Muscle of arm (tissue), 12 donors: ENCODE results near the gene GCAT. TPM values are rescaled to one million over a fixed set of nuclear protein-coding genes. Genes with fewer than 3 reads are reported as not detected.
A peak's percentile ranks its signal among the peaks of the same experiment; 100 is the strongest.

Experiments
- DNase-seq: peaks from one replicate; pipeline ENCODE4 v3.0.0-alpha.2; 2013
- polyA plus RNA-seq, 12 donors: library from polyadenylated mRNA; unstranded; fragments of 120-200 nt; gene quantifications; one replicate each; pipeline ENCODE4 v1.2.1, GENCODE V29; 2013; ENCODE audit not compliant: insufficient read length in 12 of 12

Gene GCAT
- polyA plus RNA-seq, 12 donors: 3.6 to 6.3 (median 5.2) TPM; not detected in 2

DNA sequence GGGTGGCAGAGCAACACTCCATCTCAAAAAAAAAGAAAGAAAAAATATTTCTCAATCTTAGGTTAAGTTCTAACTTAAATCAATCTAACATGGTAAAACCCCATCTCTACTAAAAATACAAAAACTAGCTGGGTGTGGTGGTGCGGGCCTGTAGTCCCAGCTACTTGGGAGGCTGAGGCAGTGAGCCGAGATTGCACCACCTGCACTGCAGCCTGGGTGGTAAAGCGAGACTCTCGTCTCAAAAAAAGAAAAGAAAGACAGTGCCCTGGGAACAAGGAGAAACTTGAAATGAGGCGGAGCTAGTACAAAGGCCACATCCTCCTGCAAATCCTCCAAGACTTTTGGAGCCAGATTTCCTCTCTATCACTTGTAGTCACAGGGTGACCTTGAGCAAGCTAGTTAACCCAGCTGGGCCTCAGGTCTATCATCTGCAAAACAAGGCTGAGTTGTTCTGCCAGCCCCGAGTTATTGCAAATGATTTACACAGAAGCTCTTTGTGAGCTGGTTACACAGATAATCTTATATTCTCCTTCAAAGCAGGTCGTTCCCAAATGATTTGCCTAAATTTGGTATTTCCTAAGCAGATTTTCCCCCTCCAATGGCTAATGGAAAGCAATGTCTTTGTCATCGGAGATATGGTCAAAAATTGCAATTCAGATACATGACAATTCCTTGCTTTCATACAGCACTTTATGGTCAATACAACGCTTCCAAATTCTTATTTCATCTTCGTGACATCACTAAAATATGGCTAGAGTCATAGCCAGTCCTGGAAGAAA, 34.5 kb downstream of the GCAT start:
- no peak for DNase-seq

DNA sequence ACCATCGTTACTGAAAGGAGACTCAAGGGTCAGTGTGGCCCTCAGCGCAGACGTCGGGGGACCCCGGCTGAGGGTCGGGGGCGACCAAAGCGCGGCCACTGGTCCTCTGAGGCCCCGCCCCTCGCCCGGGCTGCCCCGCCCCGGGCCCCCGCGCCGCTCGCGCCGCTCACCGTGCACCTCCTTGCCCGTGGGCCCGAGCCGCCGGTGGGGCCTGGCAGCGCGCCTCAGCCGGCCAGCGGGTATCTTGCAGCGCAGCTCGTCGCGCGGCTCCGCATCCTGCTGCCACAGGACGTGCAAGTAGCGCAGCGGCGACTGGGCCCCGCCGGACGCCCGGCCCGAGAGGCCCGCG, 36.0 kb downstream of the GCAT start:
- peak; percentile 19 for DNase-seq

DNA sequence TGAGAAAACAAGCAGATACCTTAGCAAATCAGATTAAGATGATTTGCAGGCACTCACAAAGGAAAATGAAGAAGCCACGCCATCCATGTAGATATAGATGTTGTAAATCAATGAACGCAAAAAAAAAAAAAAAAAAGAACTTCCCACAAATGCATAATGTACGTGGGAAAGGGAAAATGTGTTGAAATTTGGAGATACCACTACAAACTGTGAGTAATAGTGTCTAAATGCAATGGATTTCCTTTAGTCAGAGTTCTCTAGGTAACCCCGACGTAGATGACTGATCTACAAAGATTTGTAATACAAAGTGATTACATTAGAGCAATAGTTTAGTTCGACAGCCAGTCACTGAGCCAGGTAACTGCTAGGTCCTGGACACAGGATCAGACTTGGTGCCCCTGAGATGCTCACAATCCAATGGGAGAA, 37.2 kb downstream of the GCAT start:
- DNase-seq: no peak

DNA sequence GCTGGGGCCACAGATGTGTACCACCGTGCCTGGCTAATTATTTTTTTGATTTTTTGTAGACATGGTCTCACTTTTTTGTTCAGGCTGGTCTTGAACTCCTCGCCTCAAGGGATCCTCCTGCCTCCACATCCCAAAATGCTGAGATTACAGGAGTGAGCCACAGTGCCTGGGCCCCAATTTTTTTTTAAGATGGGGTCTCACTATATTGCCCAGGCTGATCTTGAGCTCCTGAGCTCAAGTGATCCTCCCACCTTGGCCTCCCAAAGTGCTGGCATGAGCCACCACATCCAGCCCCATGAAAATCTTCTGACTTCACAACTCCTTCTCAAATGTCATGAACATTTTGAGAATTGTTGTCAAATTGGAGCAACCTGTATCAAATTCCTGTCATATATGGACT, 38.7 kb downstream of the GCAT start:
- no peak for DNase-seq

DNA sequence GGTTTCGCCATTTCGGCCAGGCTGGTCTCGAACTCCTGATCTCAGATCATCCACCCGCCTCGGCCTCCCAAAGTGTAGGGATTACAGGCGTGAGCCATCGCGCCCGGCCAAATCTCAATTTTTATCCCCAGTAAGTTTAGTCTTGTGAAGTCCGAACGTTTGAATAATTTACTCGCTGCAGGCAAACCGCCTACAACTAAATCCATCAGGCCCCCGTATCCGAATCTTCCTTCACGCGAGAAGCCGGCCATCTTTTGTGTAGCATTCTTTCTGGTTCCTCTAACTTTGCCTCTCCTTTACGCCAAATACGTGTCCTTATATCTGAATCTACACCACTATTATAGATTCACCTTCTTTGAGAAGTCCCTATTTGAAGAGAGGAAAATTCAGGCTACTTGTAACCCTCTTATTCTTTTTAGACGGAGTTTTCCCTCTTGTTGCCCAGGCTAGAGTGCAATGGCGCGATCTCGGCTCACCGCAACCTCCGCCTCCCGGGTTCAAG, 40.9 kb downstream of the GCAT start:
- DNase-seq: no peak

DNA sequence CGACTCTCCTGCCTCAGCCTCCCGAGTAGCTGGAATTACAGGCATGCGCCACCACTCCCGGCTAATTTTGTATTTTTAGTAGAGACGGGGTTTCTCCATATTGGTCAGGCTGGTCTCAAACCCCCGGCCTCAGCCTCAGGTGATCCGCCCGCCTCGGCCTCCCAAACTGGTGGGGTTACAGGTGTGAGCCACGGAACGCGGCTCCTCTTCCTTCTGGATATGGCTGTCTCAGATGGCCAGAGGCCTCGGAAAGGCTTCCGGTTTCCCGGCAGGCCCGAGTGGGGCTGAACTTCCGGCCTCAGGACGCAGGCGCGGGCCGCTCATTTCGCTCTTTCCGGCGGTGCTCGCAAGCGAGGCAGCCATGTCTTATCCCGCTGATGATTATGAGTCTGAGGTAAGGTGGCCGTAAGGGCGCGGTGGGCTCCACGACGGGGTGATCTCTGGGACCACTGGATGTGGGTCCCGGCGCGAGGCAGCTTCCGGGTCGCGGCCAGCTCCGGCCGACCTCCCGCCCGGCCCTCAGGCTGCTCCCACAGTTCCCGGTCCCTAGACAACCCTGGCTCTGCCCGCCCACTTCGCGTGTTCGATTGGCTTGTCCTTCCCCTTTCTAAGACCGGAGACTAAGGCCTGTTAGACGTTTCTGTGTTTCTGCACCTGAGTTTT, 41.5 kb downstream of the GCAT start, which contains the start of gene EIF3L:
EIF3L (plus strand) TSS at position 331 of the 663 bp plus-strand sequence; CDS start at position 362, 31 bp downstream.
- peak; percentile 93 for DNase-seq

DNA sequence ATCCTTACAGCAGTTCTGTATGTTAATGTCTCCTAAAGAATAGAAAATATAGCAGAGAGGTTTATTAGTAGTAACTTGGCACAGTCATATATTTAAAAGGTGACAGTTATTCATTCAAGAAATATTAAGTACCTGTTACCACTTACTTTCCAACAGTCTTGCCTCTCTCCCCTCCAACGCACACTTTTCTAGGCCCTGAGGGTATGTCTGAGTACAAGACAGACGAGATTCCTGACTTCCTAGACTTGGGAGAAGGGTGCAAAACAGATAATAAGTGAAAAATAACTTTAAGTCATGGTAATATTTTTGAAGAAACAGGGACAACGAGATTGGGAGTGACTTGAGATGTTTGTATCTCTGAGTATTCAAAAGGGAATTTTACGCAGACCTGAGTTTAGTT, 43.1 kb downstream of the GCAT start:
- DNase-seq: no peak

DNA sequence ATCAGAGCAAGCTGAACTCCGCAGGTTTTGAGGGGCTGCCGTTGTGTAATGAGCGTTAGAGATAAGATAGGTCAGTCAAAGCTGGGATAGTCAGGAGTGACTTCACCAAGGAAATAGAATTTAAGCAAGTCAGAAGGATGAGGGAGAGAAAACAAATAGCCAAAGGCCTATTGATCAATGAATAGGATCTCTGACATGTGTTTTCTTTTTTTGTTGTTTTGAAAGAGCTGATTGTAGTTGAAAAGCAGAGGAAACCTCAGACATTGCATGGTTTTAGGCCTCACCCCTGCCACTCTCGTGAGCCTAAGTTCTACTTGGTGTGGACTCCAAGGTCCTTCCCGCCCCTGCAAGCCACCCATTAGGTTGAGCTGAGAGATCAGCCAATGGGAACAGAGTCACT, 44.7 kb downstream of the GCAT start:
- no peak for DNase-seq

DNA sequence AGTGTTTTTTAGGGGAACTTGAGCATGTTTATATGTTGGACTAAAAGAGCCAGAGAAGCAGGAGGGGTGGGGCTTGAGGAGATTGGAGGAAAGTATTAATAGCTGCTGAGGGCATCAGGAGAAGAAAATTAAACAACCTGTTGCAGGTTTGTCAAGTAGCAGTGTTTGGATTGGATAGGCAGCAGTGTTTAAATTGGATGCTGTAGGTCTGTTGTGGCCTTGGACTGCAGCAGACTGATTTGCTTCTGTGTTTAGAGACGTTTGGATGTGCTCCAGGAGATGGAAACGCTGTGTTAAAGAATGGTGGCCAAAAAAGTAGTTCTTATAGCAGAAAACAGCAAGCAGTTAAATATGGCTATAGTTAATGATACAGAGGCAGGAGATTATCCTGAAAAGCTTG, 47.2 kb downstream of the GCAT start:
- no peak for DNase-seq

DNA sequence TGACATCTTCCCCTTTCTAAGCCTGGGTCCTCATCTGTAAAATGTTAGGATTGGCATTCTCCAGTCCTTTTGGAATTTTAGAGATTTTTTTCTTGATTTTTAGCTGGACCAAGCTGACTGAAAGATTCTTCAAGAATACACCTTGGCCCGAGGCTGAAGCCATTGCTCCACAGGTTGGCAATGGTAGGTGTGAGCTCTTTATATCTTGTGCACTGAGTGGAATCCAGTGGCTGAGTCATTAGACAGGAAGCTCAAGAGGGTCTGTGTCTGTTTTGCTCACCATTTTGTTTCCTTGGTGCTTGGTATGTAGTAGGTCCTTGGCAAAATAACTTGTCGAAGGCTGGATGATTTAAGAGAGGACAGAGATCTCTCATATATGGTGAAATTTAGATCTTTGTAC, 47.7 kb downstream of the GCAT start:
- no peak for DNase-seq

DNA sequence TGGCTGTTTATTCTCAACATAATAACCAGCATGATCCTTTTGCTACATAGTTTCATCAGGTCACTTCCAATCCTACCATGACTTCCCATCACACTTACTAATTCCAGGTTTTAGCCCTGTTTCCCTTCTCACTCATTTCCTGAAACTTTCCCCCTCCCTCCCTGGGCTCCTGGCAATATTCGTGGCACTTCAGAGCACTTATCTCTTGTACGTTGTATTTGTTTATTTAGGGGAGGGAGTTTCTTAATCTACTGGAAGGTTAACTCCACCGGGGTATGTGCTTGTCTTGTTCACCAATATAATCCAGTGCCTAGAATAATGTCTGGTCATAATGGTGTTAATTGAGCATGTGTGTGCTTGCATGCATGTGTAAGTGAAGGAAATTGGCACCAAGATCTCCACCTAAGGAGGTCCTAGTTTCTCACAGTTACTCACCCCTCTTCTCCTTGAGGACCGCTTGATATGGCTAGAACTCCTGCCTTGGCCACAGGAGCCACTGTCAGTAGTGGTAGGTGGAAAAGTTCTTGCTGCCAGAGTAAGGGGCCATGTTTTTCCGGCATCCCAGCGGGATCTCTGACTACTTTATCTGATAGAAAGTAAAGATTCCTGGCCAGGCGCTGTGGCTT, 53.2 kb downstream of the GCAT start:
- DNase-seq: no peak

DNA sequence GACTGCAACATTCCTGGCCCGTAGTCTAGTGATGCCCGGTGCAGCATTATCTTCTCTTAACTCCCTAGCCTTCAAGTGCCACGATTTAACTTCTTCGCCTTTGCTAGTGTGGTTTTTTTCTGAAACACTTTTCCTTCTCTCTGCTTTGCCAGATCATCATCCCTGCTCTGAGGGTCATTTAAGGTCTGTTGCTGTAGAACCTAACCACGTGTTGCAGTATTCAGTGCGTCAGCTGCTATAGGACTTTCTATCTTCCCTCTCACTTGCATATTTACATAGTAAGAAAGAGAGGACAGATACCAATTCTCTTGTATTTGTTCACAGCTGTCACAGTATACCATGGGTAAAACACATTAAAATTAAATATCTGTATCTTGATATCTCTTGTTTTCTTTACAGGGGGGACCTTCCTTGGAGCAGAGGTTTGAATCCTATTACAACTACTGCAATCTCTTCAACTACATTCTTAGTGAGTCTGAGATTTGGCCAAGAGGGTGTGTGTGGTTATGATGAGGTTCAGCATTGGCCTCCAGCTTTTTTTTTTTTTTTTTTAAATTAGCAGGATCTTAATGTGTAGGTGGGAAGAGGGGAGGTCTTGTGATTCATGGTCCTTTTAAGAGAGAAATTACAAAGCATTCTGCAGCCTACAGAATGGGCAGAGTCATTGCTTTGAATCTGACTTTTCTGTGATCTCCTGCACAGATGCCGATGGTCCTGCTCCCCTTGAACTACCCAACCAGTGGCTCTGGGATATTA, 55.0 kb downstream of the GCAT start:
- no peak for DNase-seq

DNA sequence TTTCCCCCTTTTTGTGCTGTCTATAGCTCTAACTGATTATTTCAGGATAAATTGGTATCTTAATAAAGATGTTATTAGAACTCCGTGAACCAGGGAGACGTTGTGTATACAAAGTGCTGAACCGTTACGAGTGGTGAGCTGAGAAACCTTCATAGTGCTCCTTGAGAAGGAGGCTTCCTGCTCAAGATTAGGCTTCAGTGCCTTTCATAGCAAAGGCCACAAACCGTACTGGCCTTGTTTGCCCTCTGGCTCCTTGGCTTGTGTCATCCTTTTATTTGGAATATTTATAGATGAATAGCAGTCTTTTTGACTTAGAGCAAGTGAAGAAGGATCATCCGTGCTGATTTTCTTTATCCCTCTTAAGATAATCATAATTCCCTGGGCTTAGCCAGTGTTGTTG, 57.8 kb downstream of the GCAT start:
- DNase-seq: no peak

Other genes starting within 250 kb of the GCAT start
- 10 to 100 TPM in 11 of 12 donors, not detected in 1; 24.6 to 89.5 (median 31.7) TPM for gene CDC42EP1, start 247.5 kb upstream of the GCAT start, polyA plus RNA-seq
- gene LGALS2, start 227.8 kb upstream of the GCAT start, polyA plus RNA-seq: 1 to 10 TPM in 2 of 12 donors, under 1 TPM in 6, not detected in 4; 0.31 to 4.0 (median 0.56) TPM
- 10 to 100 TPM in 11 of 12 donors, not detected in 1; 24.7 to 53.2 (median 39.4) TPM for gene GGA1, start 199.1 kb upstream of the GCAT start, polyA plus RNA-seq
- 10 to 100 TPM in 4 of 12 donors, 1 to 10 TPM in 7, not detected in 1; 5.2 to 27.2 (median 9.2) TPM for gene SH3BP1, start 168.3 kb upstream of the GCAT start, polyA plus RNA-seq
- 10 to 100 TPM in 11 of 12 donors, not detected in 1; 11.1 to 25.4 (median 16.6) TPM for gene PDXP, start 149.2 kb upstream of the GCAT start, polyA plus RNA-seq
- 1,000 to 10,000 TPM in 11 of 12 donors, not detected in 1; 1,080 to 2,513 (median 1,522) TPM for gene LGALS1, start 132.3 kb upstream of the GCAT start, polyA plus RNA-seq
- gene NOL12, start 121.6 kb upstream of the GCAT start, polyA plus RNA-seq: 10 to 100 TPM in 11 of 12 donors, not detected in 1; 12.0 to 26.4 (median 13.6) TPM
- 10 to 100 TPM in 11 of 12 donors, not detected in 1; 33.8 to 64.5 (median 39.2) TPM for gene TRIOBP, start 110.9 kb upstream of the GCAT start, polyA plus RNA-seq
- gene GALR3, start 15.4 kb downstream of the GCAT start, polyA plus RNA-seq: not detected
- gene ANKRD54, start 36.4 kb downstream of the GCAT start, polyA plus RNA-seq: 10 to 100 TPM in 7 of 12 donors, 1 to 10 TPM in 4, not detected in 1; 7.7 to 16.4 (median 10.7) TPM
- gene EIF3L, start 41.5 kb downstream of the GCAT start, polyA plus RNA-seq: 1,000 to 10,000 TPM in 9 of 12 donors, 100 to 1,000 TPM in 2, not detected in 1; 578 to 1,449 (median 1,314) TPM
- 10 to 100 TPM in 11 of 12 donors, not detected in 1; 39.0 to 60.7 (median 43.8) TPM for gene MICALL1, start 98.4 kb downstream of the GCAT start, polyA plus RNA-seq
- 10 to 100 TPM in 1 of 12 donors, 1 to 10 TPM in 9, not detected in 2; 6.0 to 10.7 (median 9.1) TPM for gene C22orf23, start 145.7 kb downstream of the GCAT start, polyA plus RNA-seq
- gene POLR2F, start 145.8 kb downstream of the GCAT start, polyA plus RNA-seq: 10 to 100 TPM in 11 of 12 donors, not detected in 1; 29.5 to 53.0 (median 41.3) TPM
- 10 to 100 TPM in 2 of 12 donors, 1 to 10 TPM in 9, not detected in 1; 3.4 to 24.9 (median 6.7) TPM for gene SOX10, start 176.6 kb downstream of the GCAT start, polyA plus RNA-seq
- gene PICK1, start 249.5 kb downstream of the GCAT start, polyA plus RNA-seq: 10 to 100 TPM in 3 of 12 donors, 1 to 10 TPM in 8, not detected in 1; 6.1 to 21.5 (median 9.2) TPM